GM19351 (cell line): ENCODE measurements around the gene ZBED4.

Experiments used
- ATAC-seq: cut with Tn5 transposase; IDR thresholded peaks from one replicate; pipeline ENCODE4 v1.9.1; 2021; ENCODE audit warnings: mild to moderate bottlenecking, moderate library complexity; ENCODE audit not compliant: unreplicated experiment

ZBED4 gene

DNA sequence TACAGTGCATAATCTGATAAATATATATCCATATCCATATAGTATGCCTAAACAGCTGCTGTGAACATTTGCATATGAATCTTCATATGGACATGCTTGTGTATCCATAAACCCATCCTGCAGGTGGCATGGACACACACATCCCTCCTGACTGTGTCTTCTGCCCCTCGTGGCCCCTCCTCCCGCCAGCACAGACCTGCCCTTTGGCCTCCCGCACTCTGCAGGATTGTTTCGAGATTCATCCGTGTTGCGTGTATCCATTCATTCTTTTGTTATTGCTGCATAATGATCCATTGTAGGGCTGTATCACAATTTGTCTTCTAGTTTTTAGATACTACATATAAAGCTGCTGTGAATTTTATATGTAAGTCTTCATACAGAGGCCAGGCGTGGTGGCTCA, 24.0 kb downstream of the ZBED4 start:
- no peak for ATAC-seq

DNA sequence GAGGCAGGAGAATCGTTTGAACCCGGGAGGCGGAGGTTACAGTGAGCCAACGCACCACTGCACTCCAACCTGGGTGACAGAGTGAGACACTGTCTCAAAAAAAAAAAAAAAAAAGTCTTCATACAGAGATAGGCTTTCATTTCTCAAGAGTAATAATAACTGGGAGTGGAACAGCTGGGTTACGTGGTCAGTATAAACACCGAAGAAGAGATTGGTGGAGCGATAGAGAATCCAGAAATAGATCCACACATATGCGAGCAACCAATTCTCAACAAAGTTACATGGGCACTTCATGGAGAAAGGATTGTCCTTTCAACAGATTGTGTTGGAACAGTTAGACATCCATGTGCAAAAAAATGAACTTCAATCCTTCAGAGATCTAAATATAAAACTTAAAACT, 24.6 kb downstream of the ZBED4 start:
- ATAC-seq, result no peak

DNA sequence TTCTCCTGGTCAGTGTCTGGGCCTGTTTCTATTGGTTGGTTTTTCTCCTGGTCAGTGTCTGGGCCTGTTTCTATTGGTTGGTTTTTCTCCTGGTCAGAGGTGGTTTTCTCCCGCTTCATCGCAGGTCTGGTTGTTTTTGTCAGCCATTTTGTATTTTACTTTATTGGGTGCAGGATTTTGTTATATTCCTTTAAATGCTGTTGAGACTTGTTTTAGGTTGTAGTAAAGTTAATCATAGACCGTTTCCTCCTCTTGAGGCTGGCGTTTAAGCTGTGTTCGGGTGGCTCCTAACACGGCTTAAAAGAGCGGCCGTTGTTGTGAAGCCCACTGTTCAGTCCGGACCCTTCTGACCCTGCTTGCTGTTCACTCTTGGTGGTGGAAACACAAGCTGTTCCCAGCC, 26.2 kb downstream of the ZBED4 start:
- no peak for ATAC-seq

DNA sequence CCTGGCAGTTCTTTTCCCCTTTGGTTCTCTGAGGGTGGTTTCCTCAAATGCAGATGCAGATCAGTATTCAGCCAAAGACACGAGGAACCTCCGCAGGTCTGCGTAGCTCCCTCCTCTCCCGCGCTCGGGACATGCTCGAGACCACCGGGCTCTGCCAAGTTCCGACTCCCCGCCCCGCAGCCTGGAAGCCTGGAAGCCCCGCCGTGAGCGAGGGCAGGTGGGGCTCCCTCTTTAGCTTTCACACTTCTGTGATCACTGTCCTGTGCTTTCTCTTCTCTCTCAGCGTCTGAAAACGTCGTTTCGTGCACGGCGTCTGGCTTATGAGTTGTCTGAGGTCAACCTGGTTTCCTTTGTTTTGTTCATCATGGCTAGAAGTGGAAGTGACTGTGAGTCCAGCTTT, 26.6 kb downstream of the ZBED4 start:
- no peak for ATAC-seq

DNA sequence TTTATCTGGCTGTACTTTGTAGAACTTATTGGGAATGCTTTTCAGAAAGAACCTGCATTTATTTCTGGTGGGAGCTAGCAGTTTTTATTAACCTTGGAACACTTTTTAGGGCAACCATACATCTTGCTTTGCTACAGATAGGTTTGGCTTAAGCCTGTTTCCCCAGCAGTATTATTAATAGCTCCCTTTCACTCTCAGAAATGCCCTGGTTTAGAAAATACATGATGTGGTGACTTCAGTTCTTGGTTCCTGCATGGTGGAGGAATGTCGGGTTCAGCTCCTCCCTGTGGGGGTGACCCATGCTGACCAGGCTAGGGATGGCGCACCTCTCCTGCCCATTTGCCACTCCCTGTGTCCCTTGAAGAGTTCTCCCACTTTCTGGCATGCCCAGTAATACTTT, 28.2 kb downstream of the ZBED4 start:
- ATAC-seq, result no peak

DNA sequence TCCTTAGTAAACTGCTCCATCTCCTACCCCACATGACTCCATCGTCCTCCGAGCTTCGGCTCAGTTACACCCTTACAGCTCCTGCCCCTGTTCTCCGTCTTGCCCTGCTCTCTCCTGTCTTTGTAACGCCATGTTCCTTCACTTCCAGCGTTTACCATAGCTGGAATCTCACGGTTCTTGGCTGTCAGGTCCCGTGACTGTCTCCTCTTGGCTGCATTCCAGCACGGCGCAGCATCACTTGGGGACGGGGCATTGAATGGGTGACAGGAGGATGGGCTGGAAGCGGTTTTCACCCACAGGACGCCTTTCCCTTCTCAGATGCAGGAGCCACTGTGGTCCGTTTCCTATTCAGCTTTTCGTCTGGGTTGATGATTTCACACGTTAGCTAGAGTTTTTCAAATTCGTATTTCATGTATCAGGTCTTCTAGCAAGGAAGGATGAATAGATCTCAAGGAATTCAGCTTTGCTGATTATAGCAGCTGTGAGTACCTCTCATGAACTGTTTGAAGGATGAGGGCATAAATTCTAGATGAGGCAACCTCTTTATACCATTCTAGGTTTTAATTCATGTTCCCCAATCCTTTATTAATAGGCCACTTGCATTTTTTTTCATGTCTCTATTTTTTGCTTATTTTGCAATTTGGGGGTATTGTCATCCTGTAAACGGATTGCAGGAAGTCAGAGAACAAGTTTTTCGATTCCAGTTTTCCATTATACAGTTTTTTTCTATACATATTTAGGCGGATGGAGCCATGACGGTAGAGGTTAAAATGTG, 29.1 kb downstream of the ZBED4 start:
- no peak for ATAC-seq

DNA sequence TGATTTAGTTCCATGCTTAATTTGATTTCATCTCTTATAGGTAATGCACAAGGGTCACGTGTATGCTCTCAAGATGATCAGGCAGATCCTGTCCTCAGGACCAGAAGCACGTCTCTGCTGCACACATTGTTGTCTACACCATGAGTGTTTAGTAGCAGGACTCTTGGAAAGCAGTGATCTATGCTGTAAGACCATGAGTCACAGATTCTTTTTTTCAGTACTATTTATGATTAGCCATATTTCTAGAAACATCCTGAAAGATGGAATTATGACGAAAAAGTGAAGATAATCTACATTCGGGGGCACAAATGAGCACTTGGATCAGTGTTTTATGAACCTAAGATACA, 29.6 kb downstream of the ZBED4 start:
- ATAC-seq, result no peak

DNA sequence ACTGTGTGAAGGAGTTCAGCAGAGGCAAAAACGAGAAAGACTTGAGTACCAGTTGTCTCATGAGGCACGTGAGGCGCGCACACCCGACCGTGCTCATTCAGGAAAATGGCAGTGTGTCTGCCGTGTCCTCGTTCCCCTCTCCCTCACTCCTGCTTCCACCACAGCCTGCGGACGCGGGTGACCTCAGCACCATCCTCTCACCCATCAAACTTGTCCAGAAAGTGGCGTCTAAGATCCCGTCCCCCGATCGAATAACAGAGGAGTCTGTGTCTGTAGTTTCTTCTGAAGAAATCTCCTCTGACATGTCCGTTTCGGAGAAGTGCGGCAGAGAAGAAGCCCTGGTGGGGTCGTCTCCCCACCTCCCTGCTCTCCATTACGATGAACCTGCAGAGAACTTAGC, 30.4 kb downstream of the ZBED4 start:
- no peak for ATAC-seq

DNA sequence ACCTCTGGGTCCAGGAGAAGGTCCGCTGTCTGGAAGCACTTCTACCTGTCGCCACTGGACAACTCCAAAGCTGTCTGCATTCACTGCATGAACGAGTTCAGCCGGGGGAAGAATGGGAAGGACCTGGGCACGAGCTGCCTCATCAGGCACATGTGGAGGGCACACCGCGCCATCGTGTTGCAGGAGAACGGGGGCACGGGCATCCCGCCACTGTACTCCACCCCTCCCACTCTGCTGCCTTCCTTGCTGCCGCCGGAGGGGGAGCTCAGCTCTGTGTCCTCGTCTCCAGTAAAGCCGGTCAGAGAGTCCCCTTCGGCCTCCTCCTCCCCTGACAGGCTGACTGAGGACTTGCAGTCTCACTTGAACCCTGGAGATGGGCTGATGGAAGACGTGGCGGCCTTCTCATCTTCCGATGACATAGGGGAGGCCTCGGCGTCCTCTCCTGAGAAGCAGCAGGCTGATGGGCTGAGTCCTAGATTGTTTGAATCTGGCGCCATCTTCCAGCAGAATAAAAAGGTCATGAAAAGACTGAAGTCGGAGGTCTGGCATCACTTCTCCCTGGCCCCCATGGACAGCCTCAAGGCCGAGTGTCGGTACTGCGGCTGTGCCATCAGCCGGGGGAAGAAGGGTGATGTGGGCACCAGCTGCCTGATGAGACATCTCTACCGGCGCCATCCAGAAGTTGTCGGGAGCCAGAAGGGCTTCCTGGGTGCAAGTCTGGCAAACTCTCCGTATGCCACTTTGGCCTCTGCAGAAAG, 31.0 kb downstream of the ZBED4 start:
- no peak for ATAC-seq

DNA sequence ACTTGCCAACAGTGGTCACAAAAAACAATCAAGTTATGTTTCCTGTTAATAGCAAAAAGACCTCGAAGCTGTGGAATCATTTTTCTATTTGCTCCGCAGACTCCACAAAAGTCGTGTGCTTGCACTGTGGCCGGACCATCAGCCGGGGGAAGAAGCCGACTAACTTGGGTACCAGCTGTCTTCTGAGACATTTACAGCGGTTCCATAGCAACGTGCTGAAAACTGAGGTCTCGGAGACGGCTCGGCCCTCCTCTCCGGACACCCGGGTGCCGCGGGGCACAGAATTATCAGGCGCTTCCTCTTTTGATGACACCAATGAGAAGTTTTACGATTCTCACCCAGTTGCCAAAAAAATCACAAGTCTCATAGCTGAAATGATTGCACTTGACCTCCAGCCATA, 31.6 kb downstream of the ZBED4 start:
- ATAC-seq, result no peak

DNA sequence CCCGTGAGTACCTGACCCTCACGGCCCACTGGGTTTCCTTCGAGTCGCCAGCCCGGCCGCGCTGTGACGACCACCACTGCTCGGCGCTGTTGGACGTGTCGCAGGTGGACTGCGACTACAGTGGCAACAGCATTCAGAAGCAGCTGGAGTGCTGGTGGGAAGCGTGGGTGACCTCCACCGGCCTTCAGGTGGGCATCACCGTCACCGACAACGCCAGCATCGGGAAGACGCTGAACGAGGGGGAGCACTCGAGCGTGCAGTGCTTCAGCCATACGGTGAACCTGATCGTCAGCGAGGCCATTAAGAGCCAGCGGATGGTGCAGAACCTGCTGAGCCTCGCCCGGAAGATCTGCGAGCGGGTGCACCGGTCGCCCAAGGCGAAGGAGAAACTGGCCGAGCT, 32.2 kb downstream of the ZBED4 start:
- ATAC-seq, result no peak

DNA sequence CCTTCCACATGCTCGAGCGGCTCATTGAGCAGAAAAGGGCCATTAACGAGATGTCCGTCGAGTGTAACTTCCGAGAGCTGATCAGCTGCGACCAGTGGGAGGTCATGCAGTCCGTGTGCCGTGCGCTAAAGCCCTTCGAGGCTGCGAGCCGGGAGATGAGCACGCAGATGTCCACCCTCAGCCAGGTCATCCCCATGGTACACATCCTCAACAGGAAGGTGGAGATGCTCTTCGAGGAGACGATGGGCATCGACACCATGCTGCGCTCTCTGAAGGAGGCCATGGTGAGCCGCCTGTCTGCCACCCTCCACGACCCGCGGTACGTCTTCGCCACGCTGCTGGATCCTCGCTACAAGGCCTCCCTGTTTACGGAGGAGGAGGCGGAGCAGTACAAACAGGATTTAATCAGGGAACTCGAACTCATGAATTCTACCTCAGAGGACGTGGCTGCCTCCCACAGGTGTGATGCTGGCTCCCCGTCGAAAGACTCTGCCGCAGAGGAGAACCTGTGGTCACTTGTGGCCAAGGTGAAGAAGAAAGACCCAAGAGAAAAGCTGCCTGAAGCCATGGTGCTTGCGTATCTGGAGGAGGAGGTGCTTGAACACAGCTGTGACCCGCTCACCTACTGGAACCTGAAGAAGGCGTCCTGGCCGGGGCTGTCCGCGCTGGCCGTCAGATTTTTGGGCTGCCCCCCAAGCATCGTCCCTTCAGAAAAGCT, 32.9 kb downstream of the ZBED4 start:
- ATAC-seq, result no peak

DNA sequence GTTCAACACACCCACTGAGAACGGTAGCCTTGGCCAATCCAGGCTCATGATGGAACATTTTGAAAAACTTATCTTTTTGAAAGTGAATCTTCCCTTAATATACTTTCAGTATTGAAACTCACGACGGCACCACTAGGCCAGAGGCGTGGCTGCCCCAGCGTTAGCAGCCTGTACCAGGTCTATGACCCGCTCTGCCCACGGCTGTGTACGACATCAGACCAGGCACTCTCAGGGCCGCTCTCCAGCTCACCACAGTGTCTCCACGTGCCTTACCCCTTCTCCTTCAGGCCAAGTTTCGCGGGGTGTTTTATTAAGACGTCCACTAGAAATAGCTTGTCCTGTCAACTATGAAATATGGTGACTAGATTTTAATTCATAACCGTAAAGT, 33.4 kb downstream of the ZBED4 start:
- ATAC-seq, result no peak

DNA sequence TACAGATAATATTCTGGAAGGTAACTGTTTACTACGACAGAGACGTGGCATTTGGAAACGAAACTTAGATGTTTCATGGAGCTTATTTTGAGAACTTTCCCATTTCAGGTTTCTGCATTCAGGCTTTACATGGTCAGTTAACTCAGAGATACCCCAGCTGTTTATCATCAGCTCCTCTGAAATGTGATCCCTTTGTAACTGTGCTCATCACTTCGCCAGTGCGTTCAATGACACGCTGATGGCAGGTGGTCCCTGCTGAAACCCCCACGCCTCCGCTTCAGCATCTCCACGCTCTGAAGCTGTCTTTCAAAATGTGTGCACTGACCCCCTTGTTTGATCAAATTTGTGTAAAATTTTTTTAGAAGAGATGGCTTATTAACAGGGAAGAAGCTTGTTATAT, 34.1 kb downstream of the ZBED4 start:
- no peak for ATAC-seq

DNA sequence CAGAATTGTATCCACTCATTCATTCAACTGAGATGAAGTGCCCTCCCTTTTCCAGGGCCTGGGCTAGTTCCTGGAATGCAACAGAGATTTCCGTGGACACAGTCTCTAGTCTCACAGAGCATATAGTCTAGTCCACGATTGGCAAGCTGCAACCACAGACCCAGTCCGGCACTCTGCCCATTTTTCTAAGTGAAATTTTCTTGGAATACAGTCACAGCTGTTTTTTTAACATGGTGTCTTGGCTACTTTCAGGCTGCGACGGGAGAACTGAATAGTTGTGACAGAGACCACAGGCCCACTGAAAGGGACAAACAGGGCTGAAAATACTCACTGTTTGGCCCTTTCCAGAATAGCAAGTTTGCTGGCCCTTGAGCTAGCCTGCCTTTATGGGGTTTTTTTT, 35.4 kb downstream of the ZBED4 start:
- no peak for ATAC-seq

DNA sequence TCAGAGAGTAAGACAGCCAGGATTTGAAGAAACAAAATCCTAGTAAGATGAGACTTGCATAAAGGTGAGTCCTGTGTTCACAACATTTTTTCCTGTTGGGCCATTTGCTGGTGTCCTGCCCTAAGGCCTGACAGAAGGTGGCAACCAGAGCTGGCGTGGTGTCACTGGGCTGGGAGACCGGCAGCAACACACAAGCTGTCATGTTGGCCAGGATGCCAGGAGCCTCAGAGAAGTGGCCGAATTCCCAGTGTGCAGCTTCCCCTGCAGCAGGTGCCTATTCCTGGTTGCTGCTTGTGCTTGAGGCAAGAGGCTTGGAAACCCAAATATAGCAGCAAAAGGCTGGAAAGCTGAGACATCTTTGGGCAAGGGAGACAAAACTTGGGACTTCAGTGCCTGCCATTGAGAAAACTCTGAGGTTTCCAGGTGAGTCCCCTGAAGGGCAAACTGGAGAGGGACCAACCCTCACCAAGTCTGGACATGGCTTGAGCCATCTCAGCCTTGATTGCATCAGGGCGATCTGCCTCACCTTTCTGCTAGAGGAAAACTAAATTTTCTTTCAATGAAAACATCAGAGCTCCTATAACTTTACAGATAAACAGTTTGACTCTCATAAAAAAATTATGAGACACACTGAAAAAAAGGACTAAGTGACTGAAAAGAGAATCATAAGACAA, 38.7 kb downstream of the ZBED4 start:
- ATAC-seq, result no peak

DNA sequence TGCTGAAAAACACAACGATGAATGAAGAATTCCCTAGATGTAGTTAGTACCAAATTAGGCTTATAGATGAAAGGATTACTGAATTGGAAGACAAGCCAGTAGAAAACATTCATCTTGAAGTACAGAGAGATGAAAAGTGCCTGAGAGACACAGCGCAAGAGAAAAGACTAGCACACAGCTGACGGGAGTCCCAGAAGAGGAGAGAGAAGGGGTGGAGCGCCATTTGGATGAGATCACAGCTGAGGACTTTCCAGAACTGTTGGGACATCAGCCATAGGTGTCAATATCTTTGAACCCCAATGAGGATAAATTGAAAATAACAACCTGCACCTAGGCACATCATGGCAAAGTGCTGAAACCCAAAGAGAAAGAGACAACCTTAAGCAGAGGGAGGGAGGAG, 39.4 kb downstream of the ZBED4 start:
- no peak for ATAC-seq

DNA sequence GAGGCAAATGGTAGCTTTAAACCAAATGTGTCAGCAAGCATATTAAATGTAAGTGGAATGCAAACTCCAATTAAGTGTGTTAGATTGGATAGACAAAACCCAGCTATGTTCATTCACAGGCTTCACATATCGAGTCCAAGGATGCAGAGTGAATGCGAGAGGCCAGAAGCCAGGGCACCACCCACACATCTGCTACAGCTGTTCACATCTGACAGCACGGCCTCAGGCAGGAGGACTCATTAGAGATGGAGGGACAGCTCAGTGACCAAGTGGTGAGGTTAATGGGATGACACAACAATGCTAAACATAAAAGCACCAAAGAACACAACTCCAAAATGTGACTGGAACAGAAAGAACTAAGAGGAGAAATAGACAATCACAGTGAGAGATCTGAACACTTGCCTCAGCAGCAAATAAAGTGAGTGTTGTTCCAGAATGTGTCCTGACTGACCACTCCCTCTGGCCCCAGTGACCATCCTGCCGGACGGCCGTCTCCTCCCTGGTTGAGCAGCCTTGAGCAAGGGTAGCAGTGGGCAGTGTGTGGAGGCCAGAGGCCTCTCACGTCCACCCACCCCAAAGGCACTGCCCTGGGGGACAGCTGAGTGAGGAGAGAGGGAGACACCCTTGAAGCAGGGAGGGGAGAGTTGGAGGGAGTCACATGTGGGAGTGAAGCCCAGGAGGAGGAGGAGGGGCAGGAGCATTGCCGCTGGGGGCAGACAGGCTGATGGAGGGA, 40.8 kb downstream of the ZBED4 start:
- ATAC-seq, result no peak

DNA sequence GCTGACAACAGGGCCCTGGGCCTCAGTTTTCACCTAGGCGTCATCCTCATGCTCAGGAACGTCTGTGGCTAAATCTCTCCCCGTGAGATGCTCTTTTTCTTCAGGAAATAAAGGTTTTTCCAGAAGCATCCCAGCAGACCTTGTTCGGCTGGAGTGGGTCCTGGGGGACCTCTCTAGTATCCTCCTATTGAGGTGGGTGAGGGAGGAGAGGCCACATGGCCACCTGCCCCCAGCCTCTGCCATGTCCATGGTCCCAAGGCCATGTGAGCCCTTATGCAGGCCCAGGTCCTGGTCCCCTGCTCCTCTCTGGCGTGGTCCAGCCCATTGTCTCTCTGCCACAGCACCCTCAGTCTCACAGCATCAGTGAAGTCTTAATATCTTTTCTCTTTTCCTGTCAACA, 42.6 kb downstream of the ZBED4 start:
- ATAC-seq, result no peak

DNA sequence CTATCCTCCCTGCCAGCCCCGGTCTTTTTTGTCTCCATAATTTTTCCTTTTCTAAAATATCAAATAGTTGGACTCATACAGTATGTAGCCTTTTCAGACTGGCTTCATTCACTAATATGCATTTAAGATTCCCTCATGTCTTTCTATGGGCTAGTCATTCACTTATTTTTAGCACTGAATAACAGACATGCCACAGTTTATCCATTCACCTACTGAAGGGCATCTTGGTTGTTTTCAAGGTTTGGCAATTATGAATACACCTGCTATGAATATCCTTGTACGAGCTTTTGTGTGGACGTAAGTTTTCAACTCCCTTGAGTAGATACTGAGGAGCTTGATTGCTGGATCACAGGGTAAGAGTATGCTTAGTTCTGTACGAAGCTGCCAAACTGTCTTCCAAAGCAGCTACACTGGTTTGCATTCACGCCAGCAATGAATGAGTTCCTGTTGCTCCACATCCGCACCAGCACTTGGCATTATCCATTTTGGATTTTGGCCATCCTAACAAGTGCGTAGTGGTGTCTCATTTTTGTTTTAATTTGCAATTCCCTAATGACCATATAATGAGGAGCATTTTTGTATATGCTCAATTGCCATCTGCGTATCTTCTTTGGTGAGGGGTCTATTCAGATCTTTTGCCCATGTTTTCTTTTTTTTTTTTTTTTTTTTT, 43.5 kb downstream of the ZBED4 start:
- no peak for ATAC-seq
